Measurements from ENCODE around the gene GCK. TPM values are rescaled to one million over a fixed set of nuclear protein-coding genes. Genes with fewer than 3 reads are reported as not detected.
A peak's percentile ranks its signal among the peaks of the same experiment; 100 is the strongest.

GCK gene
- total RNA-seq, 3 donors from 2014 or later, result 0.17 TPM; not detected in 2

DNA sequence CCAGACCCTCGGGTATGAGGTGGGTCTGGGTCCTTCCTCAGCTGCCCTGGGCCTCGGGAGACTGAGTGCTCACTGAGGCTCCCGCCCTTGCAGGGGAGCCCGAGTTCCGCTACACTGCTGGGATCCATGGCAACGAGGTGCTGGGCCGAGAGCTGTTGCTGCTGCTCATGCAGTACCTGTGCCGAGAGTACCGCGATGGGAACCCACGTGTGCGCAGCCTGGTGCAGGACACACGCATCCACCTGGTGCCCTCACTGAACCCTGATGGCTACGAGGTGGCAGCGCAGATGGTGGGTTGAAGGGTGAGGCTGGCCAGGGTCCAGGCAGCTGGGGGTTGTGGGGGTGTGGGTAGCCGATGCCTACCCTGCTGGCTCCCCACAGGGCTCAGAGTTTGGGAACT is 77.5 kb downstream of the GCK start:
- DNase-seq (peak in 1 of 3 donors; percentile 20), ATAC-seq (no peak)
- intact Hi-C loops (cut with DNase I, micrococcal nuclease), result no loop called here
- Histone ChIP-seq H3K36me3 (ENCODE audit: low read depth) (no peaks in the 10 kb centered on the region), H3K4me1 (ENCODE audit: low read depth) (no peaks in the 10 kb centered on the region), H3K4me3 (no peak overlapping the region), H3K9me3 (no peaks in the 10 kb centered on the region)
- TF ChIP-seq, protein P1, sequence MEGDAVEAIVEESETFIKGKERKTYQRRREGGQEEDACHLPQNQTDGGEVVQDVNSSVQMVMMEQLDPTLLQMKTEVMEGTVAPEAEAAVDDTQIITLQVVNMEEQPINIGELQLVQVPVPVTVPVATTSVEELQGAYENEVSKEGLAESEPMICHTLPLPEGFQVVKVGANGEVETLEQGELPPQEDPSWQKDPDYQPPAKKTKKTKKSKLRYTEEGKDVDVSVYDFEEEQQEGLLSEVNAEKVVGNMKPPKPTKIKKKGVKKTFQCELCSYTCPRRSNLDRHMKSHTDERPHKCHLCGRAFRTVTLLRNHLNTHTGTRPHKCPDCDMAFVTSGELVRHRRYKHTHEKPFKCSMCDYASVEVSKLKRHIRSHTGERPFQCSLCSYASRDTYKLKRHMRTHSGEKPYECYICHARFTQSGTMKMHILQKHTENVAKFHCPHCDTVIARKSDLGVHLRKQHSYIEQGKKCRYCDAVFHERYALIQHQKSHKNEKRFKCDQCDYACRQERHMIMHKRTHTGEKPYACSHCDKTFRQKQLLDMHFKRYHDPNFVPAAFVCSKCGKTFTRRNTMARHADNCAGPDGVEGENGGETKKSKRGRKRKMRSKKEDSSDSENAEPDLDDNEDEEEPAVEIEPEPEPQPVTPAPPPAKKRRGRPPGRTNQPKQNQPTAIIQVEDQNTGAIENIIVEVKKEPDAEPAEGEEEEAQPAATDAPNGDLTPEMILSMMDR (IDR thresholded peaks at IDR 0.05), result no peak

DNA sequence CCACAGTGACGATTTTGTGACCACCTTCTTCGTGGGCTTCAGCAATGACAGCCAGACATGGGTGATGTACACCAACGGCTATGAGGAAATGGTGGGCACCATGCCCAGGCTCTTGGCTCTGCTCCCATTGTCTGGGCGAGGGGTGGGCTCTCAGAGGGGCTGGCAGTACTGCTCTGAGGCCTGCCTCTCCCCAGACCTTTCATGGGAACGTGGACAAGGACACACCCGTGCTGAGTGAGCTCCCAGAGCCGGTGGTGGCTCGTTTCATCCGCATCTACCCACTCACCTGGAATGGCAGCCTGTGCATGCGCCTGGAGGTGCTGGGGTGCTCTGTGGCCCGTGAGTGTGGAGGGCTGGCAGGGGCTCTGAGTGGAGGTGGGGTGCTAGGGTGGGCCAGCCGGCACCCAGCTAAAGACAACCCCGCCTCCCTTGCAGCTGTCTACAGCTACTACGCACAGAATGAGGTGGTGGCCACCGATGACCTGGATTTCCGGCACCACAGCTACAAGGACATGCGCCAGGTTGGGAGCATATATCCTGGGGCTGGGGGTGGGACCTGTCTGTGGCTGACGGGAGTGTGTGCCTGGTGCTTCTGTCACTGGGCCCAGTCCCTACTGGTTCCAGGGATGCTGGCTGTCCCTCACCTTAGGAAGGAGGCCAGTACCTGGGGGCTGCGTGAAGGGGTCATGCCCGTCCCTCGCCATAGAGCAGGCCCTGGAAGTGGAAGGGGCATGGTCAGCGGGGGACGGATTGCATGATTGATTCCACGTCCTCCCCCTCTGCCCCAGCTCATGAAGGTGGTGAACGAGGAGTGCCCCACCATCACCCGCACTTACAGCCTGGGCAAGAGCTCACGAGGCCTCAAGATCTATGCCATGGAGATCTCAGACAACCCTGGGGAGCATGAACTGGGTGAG is 78.3 kb downstream of the GCK start:
- ATAC-seq (no peak), DNase-seq (peak in 1 of 3 donors; percentile 10)
- Histone ChIP-seq H3K4me1 (ENCODE audit: low read depth) (no peaks in the 10 kb centered on the region), H3K4me3 (no peak overlapping the region), H3K9me3 (no peaks in the 10 kb centered on the region), H3K36me3 (ENCODE audit: low read depth) (no peaks in the 10 kb centered on the region)
- intact Hi-C loops (cut with DNase I, micrococcal nuclease), result no loop called here
- TF ChIP-seq, protein P1 (IDR thresholded peaks at IDR 0.05), result no peak

DNA sequence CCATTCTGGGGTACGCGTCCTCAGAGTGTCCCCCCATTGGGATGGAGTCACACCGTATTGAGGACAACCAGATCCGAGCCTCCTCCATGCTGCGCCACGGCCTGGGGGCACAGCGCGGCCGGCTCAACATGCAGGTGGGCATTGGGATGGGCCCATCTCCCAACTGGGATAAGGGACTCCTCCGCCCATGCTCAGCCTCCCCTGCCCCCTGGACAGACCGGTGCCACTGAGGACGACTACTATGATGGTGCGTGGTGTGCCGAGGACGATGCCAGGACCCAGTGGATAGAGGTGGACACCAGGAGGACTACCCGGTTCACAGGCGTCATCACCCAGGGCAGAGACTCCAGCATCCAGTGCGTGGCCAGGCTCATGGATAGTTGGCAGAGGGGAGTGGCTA is 79.2 kb downstream of the GCK start:
- intact Hi-C loops (cut with DNase I, micrococcal nuclease), result no loop called here
- H3K4me3 ChIP-seq, result no peak overlapping the region
- DNase-seq (peak in 1 of 3 donors; percentile 8), ATAC-seq (no peak)
- no peaks in the 10 kb centered on the region for H3K4me1 ChIP-seq (ENCODE audit: low read depth)
- H3K36me3 ChIP-seq (ENCODE audit: low read depth), result no peaks in the 10 kb centered on the region
- H3K9me3 ChIP-seq, result no peaks in the 10 kb centered on the region
- TF ChIP-seq, protein P1 (IDR thresholded peaks at IDR 0.05), result no peak

DNA sequence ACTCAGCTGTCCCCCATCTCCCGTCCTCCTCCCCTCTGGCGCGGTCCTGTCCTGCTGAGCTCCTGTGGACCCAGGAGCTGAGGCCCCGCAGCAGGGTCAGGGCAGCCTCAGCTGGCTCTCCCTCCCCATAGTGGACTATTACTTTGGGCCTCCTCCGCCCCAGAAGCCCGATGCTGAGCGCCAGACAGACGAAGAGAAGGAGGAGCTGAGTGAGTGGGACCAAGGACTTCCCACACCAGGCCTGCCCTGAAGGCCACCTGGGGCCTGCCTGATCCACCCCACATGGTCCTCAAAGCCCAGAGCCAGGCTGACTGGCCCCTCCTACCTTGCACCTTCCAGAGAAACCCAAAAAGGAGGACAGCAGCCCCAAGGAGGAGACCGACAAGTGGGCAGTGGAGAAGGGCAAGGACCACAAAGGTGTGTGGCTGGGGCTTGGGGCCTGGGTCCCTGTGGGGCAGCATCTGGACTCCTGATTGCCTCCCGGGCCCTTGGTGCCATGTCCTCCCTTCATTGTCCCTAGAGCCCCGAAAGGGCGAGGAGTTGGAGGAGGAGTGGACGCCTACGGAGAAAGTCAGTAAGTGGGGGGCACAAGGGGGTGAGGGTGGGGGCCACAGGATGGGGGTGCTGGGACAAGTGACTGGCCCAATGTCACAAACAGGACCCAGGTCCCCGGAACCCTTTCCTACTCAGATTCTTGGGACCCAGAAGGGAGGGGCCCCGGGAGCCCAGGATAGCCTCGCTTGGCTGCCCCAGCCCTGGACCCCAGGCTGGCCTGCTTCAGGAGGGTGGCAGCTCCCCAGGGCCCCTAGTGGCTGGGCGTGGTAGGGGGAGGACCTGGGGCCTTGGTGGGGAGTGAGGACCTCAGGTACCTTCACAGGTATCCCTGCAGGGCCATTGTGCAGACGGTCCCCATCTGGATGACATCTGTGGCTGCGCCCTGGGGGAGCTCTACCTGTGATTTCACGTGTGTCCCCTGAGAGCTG is 80.2 kb downstream of the GCK start:
- no peak overlapping the region for H3K4me3 ChIP-seq
- no peaks in the 10 kb centered on the region for H3K4me1 ChIP-seq (ENCODE audit: low read depth)
- no peaks in the 10 kb centered on the region for H3K9me3 ChIP-seq
- H3K36me3 ChIP-seq (ENCODE audit: low read depth), result no peaks in the 10 kb centered on the region
- no peak for ATAC-seq
- peak in 2 of 3 donors; percentile 15 to 28 for DNase-seq
- TF ChIP-seq, protein P1 (IDR thresholded peaks at IDR 0.05), result no peak
- intact Hi-C loops (cut with DNase I, micrococcal nuclease), result no loop called here

DNA sequence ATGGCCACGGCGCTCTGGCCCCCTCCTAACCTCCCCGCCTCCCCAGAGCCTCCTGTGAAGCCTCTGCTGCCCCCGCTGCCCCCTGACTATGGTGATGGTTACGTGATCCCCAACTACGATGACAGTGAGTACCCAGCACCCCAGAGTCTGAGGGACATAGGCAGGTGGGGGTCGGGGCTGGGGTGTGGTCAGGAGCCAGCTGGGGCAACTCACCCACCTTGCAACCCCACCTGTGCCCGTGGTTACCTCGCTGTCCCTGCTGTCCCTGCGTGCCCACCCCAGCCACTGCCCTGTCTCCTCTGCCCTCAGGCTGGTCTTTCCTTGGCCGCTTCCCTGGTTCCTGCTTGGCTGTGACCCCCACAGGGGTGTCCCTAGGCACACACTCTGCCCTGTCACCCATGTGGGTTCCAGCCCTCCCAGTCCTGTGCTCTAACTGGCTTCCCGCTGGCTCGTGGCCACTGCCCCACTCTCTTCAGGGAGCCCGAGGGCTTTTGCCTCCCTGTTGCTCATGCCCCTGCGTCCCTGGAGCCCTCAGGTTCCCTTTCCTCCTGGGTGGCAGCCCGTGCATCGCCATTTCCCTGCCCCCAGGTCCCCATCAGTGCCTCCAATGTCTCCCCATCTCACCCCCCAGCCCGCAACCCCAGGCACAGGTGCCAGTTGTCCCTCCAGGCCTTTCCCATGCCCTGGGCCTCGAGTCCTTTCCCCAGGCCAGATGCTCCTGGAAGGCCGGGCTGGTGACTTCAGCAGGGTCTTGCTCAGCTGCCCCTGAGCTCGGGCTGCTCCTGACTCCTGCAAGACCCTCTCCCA is 81.1 kb downstream of the GCK start:
- no peak for ATAC-seq
- Histone ChIP-seq H3K36me3 (ENCODE audit: low read depth) (no peaks in the 10 kb centered on the region), H3K4me1 (ENCODE audit: low read depth) (no peaks in the 10 kb centered on the region), H3K4me3 (no peak overlapping the region), H3K9me3 (no peaks in the 10 kb centered on the region)
- intact Hi-C loops (cut with DNase I, micrococcal nuclease), result no loop called here
- peak in 1 of 3 donors; percentile 23 for DNase-seq
- TF ChIP-seq, protein P1 (IDR thresholded peaks at IDR 0.05), result no peak

All from mucosa of descending colon (tissue), 3 donors.